ENCODE results near the gene CDAN1.
"Not testable (repeated sequence)": the region's sequence is repeated elsewhere in the genome, so short reads cannot be mapped to it uniquely, and the experiment has no call there.

CDAN1 gene

DNA sequence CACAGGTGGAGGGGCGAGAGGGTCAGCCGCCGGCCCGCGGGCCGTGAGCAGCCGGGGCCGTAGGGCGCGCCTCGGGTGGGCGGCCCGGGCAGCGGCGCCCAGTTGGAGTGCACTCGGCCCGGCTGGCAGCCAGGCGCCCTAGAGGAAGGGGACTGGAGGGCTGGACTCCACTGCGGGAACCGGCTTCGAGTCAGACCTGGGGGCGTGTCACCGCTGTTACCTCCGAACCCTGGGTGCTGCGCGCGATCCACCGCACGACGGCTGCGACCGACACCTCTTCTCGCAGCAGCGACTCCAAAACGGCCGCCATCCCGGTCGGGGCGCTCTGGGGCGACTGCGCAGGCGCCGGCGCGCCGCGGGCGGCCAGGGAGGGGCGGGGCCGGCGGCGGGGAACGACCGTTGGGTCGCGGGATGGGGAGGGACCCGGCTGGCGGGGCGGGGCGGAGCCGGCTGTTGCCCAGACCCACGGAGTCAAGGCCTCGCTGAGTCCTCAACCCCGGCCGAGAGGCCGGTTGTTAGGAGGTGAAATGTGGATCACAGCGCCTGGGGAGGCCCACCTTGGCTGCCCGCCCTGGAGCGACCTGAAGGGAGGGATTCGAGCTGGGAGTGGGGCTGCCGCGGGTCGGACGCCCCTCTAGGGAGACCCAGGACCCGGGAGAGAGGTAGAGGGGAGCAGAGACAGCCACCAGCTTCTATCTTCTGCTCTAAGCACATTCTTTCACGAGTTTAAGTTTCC lies at the start of gene CDAN1:
CDAN1 (minus strand) TSS at position 336 of the 736 bp plus-strand sequence; CDS start at position 310, 26 bp downstream.
- DNase-seq (ENCODE audit: low read depth) = peak; percentile 77

- DNase-seq (ENCODE audit: low read depth) = no peak
These were observed 48.6 kb upstream of the CDAN1 start for GRCh38 chr15:42785569-42785968.

DNA sequence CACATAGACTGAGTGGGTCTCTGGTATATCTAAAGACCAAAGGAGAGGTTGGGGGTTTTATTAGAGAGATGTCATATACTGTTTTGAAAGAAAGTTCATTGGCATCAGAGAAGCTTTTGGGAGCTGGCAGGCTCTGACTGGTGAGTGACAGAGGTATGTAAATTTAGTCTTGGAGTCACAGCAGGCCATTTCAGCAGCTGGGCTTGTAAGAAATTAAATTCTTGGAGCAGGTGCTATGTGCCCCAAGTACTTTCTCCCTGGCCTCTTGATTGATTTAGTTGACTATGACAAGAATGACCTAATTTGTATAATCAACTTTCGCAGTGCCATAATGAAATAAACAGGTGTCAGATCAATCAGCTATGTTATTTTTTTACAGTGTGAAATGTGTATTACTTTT lies 47.8 kb upstream of the CDAN1 start:
- DNase-seq (ENCODE audit: low read depth) = no peak

DNA sequence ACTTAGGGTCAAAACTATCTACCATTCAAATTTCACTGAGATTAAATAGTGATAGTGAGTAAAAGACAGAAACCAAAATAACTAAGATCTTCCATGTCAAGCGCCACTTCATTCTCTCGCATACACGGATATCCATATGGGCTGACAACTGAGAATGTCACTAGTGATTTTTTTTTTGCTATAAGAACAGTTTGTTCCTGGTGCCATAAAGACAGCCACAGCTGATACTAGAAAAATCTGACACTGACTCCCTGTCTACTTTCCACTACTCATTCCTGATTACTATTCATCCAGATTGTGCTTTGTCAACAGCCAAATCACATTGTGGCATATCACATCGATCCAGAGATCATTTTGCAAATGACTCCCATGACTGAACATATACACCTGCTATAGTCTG lies 45.8 kb upstream of the CDAN1 start:
- DNase-seq (ENCODE audit: low read depth) = no peak

- DNase-seq (ENCODE audit: low read depth) = no peak
These were observed 38.5 kb upstream of the CDAN1 start for GRCh38 chr15:42775416-42775815.

- no peak for DNase-seq (ENCODE audit: low read depth)
These were observed 36.0 kb upstream of the CDAN1 start for GRCh38 chr15:42772901-42773300.

- no peak for DNase-seq (ENCODE audit: low read depth)
These were observed 35.2 kb upstream of the CDAN1 start for GRCh38 chr15:42772144-42772543.

- not testable (repeated sequence) for DNase-seq (ENCODE audit: low read depth)
These were observed 29.2 kb upstream of the CDAN1 start for GRCh38 chr15:42766109-42766508.

GRCh38 chr15:42764154-42764731 lies 27.3 kb upstream of the CDAN1 start:
- not testable (repeated sequence) for DNase-seq (ENCODE audit: low read depth)

DNA sequence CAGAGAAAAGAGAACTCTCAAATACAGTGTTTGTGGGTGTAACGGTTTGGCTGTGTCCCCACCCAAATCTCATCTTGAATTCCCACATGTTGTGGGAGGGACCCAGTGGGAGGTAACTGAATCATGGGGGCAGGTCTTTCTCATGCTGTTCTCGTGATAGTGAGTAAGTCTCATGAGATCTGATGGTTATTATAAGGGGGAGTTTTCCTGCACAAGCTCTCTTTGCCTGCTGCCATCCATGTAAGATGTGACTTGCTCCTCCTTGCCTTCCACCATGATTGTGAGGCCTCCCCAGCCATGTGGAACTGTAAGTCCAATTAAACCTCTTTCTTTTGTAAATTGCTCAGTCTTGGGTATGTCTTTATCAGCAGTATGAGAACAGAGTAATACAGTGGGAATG lies 24.9 kb upstream of the CDAN1 start:
- DNase-seq (ENCODE audit: low read depth) = not testable (repeated sequence)

DNA sequence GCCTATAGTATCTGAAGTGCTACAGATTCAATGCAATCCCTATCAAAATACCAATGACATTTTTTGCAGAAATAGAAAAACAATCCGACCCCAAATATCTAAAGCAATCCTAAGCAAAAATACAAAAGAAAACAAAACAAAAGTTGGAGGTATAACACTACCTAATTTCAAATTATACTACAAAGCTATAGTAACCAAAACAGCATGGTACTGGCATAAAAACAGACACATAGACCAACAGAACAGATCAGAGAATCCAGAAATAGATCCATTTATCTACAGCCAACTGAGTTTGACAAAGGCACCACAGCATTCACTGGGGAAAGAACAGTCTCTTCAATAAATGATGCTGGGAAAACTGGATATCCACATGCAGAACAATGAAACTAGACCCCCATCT lies 23.8 kb upstream of the CDAN1 start:
- DNase-seq (ENCODE audit: low read depth) = no peak

DNA sequence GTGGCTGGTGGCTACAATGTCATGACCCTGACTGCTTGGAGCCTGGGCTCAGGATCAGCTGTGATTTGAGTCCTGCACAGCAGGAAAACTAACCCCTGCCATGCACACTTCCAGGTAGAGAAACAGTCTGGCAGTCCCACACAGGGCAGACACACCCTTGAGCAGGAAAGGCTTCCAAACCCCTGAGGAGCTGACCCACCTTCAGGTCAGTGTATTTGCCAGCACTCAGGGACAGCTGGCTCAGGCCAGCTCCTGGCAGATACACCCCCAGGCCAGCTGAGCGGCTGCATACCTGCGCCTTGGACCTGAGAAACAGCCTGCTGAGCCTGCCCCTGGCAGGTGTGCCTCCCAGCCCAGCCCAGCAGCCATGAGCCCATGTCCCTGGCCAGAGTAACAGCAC lies 22.2 kb upstream of the CDAN1 start:
- DNase-seq (ENCODE audit: low read depth) = no peak

DNA sequence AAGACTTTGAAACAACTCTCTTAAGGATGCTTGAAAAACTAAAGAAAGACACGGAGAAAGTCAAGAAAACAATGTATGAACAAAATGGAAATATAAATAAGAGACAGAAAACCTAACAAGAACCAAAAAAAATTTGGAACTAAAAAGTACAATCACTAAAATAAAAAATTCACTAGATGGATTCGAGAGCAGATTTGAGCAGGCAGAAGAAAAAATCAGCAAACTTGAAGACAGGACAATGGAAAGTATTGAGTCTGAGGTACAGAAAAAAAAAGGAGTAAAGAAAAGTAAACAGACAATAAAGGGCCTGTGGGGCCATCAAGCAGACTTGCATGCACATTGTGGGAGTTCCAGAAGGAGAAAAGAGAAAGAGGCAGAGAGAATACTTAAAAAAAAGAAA lies 13.4 kb upstream of the CDAN1 start:
- no peak for DNase-seq (ENCODE audit: low read depth)

DNA sequence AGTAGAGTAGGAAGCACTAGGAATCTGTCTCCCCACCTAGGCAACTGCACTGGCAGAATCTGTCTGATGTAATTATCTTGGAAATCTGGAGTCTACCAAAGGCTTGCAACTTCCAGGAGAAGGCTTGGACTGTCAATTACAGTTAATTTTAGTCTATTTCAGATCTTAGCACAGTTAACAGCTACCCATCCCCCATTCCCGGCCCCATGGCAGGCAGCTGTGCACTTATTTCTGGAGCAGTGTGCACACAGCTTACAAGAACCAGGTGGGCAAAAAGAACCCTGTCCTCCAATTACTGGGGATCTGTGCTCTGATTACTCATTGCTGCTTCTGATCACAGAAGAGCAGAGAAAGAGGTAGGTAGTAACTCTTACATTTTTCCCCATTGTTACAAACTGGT lies 12.3 kb upstream of the CDAN1 start:
- DNase-seq (ENCODE audit: low read depth) = no peak

- no peak for DNase-seq (ENCODE audit: low read depth)
These were observed 7.3 kb upstream of the CDAN1 start for GRCh38 chr15:42744195-42744594.

GRCh38 chr15:42742149-42742548 lies 5.2 kb upstream of the CDAN1 start:
- DNase-seq (ENCODE audit: low read depth) = no peak

- no peak for DNase-seq (ENCODE audit: low read depth)
These were observed 4.8 kb upstream of the CDAN1 start for GRCh38 chr15:42741710-42742109.

DNA sequence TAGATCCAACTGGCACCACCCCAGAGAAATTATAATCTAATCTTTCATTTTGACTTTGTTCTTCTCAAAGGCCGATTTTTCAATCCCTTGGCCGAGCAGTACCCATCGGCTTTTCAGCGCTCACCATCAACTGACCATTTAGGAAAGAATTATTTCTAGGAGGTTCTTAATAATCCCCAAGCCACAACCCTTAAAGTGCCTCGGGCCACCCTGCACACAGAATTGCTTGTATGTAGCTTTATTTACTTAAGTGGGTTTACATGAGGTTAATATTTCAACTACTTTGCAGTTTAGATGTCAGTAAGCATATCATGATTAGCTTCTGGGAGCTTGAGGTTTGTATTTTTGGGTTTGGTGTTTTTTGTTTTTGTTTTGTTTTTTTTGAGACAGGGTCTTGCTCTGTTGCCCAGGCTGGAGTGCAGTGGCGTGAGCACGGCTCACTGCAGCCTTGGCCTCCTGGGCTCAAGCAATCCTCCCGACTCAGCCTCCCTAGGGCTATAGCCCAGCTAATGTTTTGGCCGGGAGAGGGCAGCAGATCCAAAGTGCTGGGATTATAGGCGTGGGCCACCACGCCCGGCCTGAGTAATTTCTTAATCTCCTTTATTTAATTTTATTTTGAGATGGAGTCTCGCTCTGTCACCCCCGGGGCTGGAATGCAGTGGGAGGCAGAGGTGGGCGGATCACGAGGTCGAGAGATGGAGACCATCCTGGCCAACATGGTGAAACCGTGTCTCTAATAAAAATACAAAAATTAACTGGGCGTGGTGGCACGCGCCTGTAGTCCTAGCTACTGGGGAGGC lies 801 bp upstream of the CDAN1 start:
- DNase-seq (ENCODE audit: low read depth) = no peak

GRCh38 chr15:42736178-42736792 lies 643 bp downstream of the CDAN1 start:
- DNase-seq (ENCODE audit: low read depth) = no peak

DNA sequence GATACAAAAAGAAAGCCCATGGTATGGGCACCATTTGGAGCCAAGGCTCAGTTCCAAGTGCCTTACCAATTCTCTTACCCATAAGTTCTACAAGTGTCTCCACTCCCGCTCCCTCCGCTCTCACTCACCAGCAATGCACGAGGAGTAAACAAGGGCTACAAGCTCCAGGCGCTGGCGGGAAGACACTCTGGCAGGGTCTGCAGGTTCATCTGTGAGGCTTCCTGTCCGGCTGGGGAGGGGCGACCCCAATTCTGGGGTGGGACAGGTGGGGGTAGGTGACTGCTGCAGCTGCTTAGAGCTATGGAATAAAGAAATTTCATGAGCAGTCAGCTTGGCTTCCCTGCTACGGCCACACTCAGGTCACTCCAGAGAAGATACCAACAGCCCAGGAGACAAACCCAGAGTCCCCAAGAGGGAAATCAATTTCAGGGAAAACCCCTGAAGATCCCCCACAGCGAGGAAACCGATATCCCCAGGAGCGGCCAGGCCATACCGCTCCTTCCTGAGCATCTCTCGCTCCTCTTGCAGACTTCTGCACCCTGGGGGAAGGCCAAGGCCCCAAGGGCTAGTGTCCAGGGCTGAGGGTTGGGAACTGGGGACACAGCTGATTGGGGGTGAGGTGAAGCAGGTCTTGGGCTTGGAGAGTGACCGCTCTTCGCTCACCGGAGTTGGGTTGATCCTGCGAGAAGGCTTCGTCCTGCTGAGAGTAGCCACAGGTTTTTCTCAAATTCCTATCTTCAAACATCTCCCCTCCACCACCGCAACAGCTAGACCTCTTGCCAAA lies 1.4 kb downstream of the CDAN1 start:
- no peak for DNase-seq (ENCODE audit: low read depth)

- no peak for DNase-seq (ENCODE audit: low read depth)
These were observed 2.8 kb downstream of the CDAN1 start for GRCh38 chr15:42734076-42734672.

Data from stromal cell of bone marrow (primary cell).